ENCODE measurements around the gene POLR3A.

DNA sequence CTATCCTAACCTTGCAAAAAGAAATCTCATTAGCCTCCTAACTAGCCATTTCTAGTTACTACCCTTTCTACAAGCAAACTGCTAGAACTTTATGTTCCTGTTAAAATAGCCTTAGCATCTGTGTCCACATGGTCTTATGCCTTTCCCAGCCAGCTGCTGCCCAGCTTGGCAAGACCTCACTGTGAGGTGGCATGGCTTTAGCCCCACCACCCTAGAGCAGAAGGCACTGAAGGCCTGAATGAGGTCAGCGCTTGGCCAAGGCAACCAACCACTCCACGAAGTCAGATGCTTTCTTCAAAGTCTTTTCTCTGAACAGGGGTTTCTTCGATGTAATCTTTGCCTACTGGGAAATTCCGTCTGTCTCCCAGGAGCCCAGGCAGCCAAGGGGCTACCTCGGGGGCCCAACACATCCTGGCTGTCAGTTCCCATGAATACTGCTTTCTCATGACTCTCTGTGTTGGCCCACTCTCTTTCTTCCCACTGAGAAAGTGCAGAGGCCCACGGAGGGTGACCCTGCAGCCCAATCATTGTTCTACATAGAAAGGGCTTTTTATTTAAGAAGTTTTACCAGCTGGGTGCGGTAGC is 41.6 kb downstream of the POLR3A start:
- TF ChIP-seq, protein P1, sequence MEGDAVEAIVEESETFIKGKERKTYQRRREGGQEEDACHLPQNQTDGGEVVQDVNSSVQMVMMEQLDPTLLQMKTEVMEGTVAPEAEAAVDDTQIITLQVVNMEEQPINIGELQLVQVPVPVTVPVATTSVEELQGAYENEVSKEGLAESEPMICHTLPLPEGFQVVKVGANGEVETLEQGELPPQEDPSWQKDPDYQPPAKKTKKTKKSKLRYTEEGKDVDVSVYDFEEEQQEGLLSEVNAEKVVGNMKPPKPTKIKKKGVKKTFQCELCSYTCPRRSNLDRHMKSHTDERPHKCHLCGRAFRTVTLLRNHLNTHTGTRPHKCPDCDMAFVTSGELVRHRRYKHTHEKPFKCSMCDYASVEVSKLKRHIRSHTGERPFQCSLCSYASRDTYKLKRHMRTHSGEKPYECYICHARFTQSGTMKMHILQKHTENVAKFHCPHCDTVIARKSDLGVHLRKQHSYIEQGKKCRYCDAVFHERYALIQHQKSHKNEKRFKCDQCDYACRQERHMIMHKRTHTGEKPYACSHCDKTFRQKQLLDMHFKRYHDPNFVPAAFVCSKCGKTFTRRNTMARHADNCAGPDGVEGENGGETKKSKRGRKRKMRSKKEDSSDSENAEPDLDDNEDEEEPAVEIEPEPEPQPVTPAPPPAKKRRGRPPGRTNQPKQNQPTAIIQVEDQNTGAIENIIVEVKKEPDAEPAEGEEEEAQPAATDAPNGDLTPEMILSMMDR (IDR thresholded peaks at IDR 0.05), result no peak
- TF ChIP-seq POLR2A (IDR thresholded peaks at IDR 0.05), result no peak
- TF ChIP-seq POLR2AphosphoS5 (IDR thresholded peaks at IDR 0.05), result peak; percentile 37

Data from prostate gland (tissue), 2 donors.